IPS-18a (cell line): ENCODE data around the gene BOD1L2.

ENCODE experiments used
- H3K27ac ChIP-seq: one replicate; pipeline ENCODE4 v1.5.1; 2013; ENCODE audit warnings: low read length
- H3K27me3 ChIP-seq: one replicate; pipeline ENCODE4 v1.6.1; 2013; ENCODE audit warnings: mild to moderate bottlenecking, low read length; ENCODE audit not compliant: control insufficient read depth, insufficient read depth
- H3K36me3 ChIP-seq: one replicate; pipeline ENCODE4 v1.6.1; 2013; ENCODE audit warnings: low read depth, low read length; ENCODE audit not compliant: control insufficient read depth
- H3K4me1 ChIP-seq: one replicate; pipeline ENCODE4 v1.6.1; 2013; ENCODE audit warnings: low read depth, low read length; ENCODE audit not compliant: control insufficient read depth
- H3K4me3 ChIP-seq: one replicate; pipeline ENCODE4 v1.5.1; 2013; ENCODE audit warnings: low read length
- H3K9ac ChIP-seq: one replicate; pipeline ENCODE4 v1.6.1; 2013; ENCODE audit warnings: mild to moderate bottlenecking, low read length, moderate library complexity
- H3K9me3 ChIP-seq: one replicate; pipeline ENCODE4 v1.6.1; 2013; ENCODE audit warnings: low read depth, low read length; ENCODE audit not compliant: control insufficient read depth

BOD1L2 gene

GRCh38 chr18:57131782-57132181 lies 15.1 kb upstream of the BOD1L2 start:
- no peaks in the 10 kb centered on the region for H3K9me3 ChIP-seq
- no peak overlapping the region for H3K9ac ChIP-seq
- no peak overlapping the region for H3K4me3 ChIP-seq
- H3K4me1 ChIP-seq, result no peaks in the 10 kb centered on the region
- no peaks in the 10 kb centered on the region for H3K36me3 ChIP-seq
- H3K27me3 ChIP-seq, result no peaks in the 10 kb centered on the region
- no peak overlapping the region for H3K27ac ChIP-seq

DNA sequence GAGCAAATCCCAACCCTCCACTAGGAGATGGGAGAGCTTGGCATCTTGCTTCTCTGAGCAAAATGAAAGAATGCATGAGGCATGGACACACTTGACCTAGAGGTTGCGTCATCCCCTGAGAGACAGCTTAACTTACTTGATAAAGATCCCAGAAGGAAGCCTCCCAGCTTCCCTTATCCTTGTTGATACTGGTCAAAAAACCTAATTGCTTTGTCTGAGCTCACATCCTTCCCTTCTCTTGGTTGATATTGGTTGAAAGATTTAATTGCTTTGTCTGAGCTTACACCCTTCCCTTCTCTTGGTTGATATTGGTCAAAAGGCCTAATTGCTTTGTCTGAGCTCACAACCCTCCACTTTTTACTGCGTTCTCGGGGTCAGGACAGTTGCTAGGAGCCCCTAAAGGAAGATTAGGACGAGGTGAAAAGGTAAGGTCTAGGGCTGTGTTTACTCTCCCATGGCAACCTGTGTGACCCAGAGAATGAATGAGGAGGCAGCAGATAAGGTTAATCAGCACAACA lies 12.2 kb upstream of the BOD1L2 start:
- no peak overlapping the region for H3K4me3 ChIP-seq

GRCh38 chr18:57135699-57136098 lies 11.2 kb upstream of the BOD1L2 start:
- Histone ChIP-seq H3K4me1 (no peaks in the 10 kb centered on the region), H3K27ac (no peak overlapping the region), H3K4me3 (no peak overlapping the region), H3K36me3 (no peaks in the 10 kb centered on the region), H3K9ac (no peak overlapping the region), H3K27me3 (no peaks in the 10 kb centered on the region), H3K9me3 (no peaks in the 10 kb centered on the region)

More for the DNA sequence above, 12.2 kb upstream of the BOD1L2 start:
- Histone ChIP-seq H3K4me1 (no peaks in the 10 kb centered on the region), H3K36me3 (no peaks in the 10 kb centered on the region), H3K27ac (no peak overlapping the region), H3K27me3 (no peaks in the 10 kb centered on the region), H3K9ac (no peak overlapping the region), H3K9me3 (no peaks in the 10 kb centered on the region)

GRCh38 chr18:57137847-57138246 lies 9.0 kb upstream of the BOD1L2 start:
- Histone ChIP-seq H3K9ac (no peak overlapping the region), H3K9me3 (no peaks in the 10 kb centered on the region), H3K36me3 (no peaks in the 10 kb centered on the region), H3K4me1 (no peaks in the 10 kb centered on the region), H3K4me3 (no peak overlapping the region), H3K27me3 (no peaks in the 10 kb centered on the region), H3K27ac (no peak overlapping the region)

DNA sequence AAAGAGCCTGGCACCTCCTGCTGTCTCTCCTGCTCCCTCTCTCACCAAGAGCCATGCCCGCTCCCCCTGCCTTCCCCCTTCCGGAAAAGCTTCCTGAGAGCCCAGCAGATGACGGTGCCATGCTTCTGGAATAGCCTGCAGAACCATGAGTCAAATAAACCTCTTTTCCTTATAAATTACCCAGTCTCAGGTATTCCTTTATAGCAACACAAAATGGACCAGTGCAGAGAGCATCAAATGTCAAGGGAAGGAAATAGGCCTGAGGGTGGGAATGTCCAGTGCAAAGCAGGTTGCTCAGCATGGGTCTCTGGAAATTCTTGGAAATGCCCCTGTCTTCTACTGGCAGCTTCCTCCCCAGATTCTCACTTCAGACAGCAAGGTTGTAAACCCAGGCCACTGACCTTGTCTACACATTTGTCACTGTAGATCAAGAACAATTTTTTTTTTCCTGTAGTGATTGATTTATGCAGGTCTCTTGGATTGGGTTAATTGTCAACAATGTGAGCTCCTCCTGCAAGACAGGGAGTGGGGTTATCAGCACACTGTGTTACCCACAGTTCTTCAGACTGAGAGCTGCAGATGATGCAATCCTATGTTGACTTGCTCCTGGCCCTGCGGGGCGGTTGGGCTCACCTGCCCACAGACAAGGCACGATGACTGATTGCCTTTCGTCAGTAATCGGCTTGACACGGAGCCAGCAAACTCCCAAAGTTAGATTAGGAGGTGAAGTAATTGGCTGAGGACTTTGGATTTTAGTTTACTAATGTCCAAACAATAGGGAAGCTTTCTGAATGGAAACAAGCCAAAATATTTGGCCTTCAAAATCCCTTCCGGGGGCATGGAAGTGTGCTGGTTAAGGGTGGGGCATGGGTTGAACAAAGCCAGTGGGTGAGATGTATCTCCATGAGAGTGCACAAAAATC lies 5.4 kb upstream of the BOD1L2 start:
- Histone ChIP-seq H3K4me1 (no peaks in the 10 kb centered on the region), H3K9me3 (no peaks in the 10 kb centered on the region), H3K27me3 (no peaks in the 10 kb centered on the region), H3K27ac (no peak overlapping the region), H3K4me3 (no peak overlapping the region), H3K9ac (no peak overlapping the region), H3K36me3 (no peaks in the 10 kb centered on the region)

DNA sequence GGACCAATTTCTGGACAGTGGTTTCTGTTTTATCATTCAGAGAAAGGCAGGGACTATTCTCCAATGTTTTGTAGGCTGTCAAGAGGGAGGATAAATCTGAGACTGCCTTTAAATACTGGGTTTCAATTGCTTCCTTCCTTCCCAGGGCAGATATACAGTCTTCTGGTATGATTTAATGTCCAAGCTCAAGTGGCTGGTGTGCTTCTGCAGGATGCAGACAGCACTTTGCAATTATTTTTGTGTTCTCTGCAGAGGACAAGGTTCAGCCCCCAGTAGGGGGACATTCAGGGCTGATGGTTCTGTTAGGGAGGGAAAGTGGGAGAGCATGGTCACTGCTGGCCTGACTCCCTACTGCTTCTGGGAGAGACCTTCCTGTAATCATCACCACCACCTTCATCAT lies 4.6 kb upstream of the BOD1L2 start:
- no peaks in the 10 kb centered on the region for H3K27me3 ChIP-seq
- H3K27ac ChIP-seq, result no peak overlapping the region
- no peak overlapping the region for H3K9ac ChIP-seq
- no peaks in the 10 kb centered on the region for H3K36me3 ChIP-seq
- no peaks in the 10 kb centered on the region for H3K4me1 ChIP-seq
- no peaks in the 10 kb centered on the region for H3K9me3 ChIP-seq
- H3K4me3 ChIP-seq, result no peak overlapping the region

DNA sequence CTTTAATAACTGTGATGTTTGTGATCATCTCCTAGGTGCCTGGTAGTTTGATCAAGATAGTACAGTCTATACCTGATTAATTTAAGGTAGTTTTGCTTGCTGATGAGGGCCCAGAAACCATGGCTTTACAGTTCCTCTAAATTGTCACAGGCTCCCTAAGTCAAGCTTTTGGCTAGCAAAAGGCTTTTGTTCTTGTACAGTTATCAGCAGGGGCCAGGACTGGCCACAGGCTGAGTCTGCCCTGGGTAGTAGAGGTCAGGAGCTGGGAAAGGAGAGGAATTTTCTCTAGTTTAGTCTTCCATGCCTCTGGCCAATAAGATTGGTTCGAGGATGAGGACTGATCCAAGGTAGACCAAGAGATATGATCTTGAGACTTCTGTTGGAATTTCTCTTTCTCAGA lies 3.6 kb upstream of the BOD1L2 start:
- Histone ChIP-seq H3K36me3 (no peaks in the 10 kb centered on the region), H3K27ac (no peak overlapping the region), H3K4me3 (no peak overlapping the region), H3K9me3 (no peaks in the 10 kb centered on the region), H3K9ac (no peak overlapping the region), H3K27me3 (no peaks in the 10 kb centered on the region), H3K4me1 (no peaks in the 10 kb centered on the region)

- Histone ChIP-seq H3K36me3 (no peaks in the 10 kb centered on the region), H3K4me1 (peaks cover 22% of the 10 kb centered on the region), H3K27ac (no peak overlapping the region), H3K9ac (no peak overlapping the region), H3K9me3 (no peaks in the 10 kb centered on the region), H3K4me3 (no peak overlapping the region), H3K27me3 (no peaks in the 10 kb centered on the region)
Observed at GRCh38 chr18:57148263-57148662, 1.4 kb downstream of the BOD1L2 start.

GRCh38 chr18:57149051-57149450 lies 2.2 kb downstream of the BOD1L2 start:
- no peaks in the 10 kb centered on the region for H3K27me3 ChIP-seq
- H3K4me1 ChIP-seq, result peaks cover 22% of the 10 kb centered on the region
- H3K27ac ChIP-seq, result no peak overlapping the region
- H3K9ac ChIP-seq, result no peak overlapping the region
- H3K36me3 ChIP-seq, result no peaks in the 10 kb centered on the region
- H3K4me3 ChIP-seq, result no peak overlapping the region
- no peaks in the 10 kb centered on the region for H3K9me3 ChIP-seq

GRCh38 chr18:57149531-57149930 lies 2.6 kb downstream of the BOD1L2 start:
- Histone ChIP-seq H3K36me3 (no peaks in the 10 kb centered on the region), H3K9me3 (no peaks in the 10 kb centered on the region), H3K4me3 (no peak overlapping the region), H3K9ac (no peak overlapping the region), H3K4me1 (peaks cover 22% of the 10 kb centered on the region), H3K27me3 (no peaks in the 10 kb centered on the region), H3K27ac (no peak overlapping the region)

DNA sequence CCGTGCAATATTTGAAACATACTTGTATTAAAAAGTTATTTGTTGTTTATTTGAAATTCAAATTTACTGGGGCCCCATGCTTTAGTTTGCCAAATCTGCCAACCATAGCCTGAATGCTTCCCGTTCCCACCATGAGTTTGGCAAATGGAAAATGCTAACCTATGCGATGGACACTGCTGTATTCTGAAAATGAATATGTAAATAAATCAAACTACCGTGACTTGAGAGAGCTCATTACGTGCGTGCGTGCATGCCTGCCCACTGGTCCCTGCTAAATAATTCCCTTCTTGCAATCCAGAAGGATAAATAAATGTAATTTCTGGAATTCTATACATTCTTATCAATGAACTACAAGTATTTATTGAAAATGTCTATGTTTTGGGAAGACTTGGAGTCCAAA lies 3.2 kb downstream of the BOD1L2 start:
- peaks cover 22% of the 10 kb centered on the region for H3K4me1 ChIP-seq
- H3K27me3 ChIP-seq, result no peaks in the 10 kb centered on the region
- no peak overlapping the region for H3K27ac ChIP-seq
- H3K4me3 ChIP-seq, result no peak overlapping the region
- no peaks in the 10 kb centered on the region for H3K36me3 ChIP-seq
- H3K9me3 ChIP-seq, result no peaks in the 10 kb centered on the region
- no peak overlapping the region for H3K9ac ChIP-seq

DNA sequence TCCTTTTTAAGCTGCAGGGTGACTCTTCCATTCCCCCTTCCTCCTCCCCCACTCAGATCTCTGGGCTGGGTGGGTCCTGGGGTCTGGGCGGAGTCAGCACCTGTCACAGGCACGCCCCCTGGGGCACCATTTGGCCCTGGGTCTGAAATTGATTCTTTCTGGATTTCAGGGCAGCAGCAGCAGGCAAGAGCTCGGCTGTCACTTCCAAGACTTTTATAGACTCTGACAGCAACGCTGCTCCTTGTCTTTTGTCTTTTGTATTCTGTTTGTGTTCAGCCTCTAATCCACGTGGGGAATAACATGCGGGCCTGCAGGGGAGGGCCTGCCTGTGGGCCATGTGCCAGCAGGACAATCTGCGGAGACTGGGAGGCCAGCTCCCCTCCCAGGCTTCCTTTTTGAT lies 3.9 kb downstream of the BOD1L2 start:
- peaks cover 22% of the 10 kb centered on the region for H3K4me1 ChIP-seq
- H3K27me3 ChIP-seq, result no peaks in the 10 kb centered on the region
- no peaks in the 10 kb centered on the region for H3K36me3 ChIP-seq
- H3K9ac ChIP-seq, result no peak overlapping the region
- H3K4me3 ChIP-seq, result no peak overlapping the region
- no peaks in the 10 kb centered on the region for H3K9me3 ChIP-seq
- H3K27ac ChIP-seq, result no peak overlapping the region
